ENCODE data around the gene FOXB1. TPM values are rescaled to one million over a fixed set of nuclear protein-coding genes. Genes with fewer than 3 reads are reported as not detected.

FOXB1 gene
- total RNA-seq, 1 experiment from 2014 or later: 2.7 TPM

DNA sequence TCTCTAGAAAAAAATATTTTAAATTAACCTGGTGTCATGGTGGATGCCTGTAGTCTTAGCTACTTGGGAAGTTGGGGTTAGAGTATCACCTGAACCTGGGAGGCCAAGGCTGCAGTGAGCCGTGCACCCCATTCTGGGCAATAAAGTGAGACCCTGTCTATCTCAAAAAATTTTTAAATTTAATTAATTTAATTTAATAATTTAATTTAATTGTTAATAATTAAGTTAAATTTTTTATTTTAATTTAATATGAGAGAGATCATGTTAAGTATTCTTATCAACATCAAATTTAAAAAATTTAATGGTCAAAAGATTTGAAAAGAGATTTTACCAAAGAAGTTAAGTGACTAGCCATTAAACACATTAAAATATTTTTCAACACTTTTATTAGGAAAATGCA lies 40.8 kb upstream of the FOXB1 start:
- intact Hi-C loops (cut with micrococcal nuclease; ENCODE audit: unreplicated experiment): no loop called here
- DNase-seq: no peak
- BruUV-seq (replicated peaks): no TSS peak
- no peaks in the 10 kb centered on the region for H3K9me2 ChIP-seq (ENCODE audit: insufficient read depth)
- no peaks in the 10 kb centered on the region for H3K27me3 ChIP-seq (ENCODE audit: insufficient read depth, low read depth)
- TF ChIP-seq, protein P1, sequence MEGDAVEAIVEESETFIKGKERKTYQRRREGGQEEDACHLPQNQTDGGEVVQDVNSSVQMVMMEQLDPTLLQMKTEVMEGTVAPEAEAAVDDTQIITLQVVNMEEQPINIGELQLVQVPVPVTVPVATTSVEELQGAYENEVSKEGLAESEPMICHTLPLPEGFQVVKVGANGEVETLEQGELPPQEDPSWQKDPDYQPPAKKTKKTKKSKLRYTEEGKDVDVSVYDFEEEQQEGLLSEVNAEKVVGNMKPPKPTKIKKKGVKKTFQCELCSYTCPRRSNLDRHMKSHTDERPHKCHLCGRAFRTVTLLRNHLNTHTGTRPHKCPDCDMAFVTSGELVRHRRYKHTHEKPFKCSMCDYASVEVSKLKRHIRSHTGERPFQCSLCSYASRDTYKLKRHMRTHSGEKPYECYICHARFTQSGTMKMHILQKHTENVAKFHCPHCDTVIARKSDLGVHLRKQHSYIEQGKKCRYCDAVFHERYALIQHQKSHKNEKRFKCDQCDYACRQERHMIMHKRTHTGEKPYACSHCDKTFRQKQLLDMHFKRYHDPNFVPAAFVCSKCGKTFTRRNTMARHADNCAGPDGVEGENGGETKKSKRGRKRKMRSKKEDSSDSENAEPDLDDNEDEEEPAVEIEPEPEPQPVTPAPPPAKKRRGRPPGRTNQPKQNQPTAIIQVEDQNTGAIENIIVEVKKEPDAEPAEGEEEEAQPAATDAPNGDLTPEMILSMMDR (conservative IDR thresholded peaks at IDR 0.05): no peak
- TF ChIP-seq EZH2 (IDR thresholded peaks at IDR 0.05; ENCODE audit: low read depth): no peak
- ChIA-PET POLR2A (ENCODE audit: unreplicated experiment) (interaction anchor here (0.7 kb wide), 1 partner anchor 225 kb away, joined by 5 read pairs; no protein-coding TSS in a partner anchor), CTCF (no interaction called here)
- H3K4me1 ChIP-seq (replicated peaks; ENCODE audit: insufficient read depth): no peaks in the 10 kb centered on the region
- H3K4me2 ChIP-seq: no peak overlapping the region
- H3K27ac ChIP-seq: no peak overlapping the region
- no peak overlapping the region for H2AFZ ChIP-seq
- no peaks in the 10 kb centered on the region for H4K20me1 ChIP-seq (ENCODE audit: insufficient read depth)
- no peaks in the 10 kb centered on the region for H3F3A ChIP-seq (ENCODE audit: insufficient read depth, low read depth)
- no peak overlapping the region for H3K4me3 ChIP-seq
- H3K9me3 ChIP-seq (ENCODE audit: insufficient read depth, low read depth): no peaks in the 10 kb centered on the region; the same call in 1 of the 2 replicates
- H3K36me3 ChIP-seq (ENCODE audit: low read depth): no peaks in the 10 kb centered on the region
- H3K79me2 ChIP-seq (ENCODE audit: low read depth): no peaks in the 10 kb centered on the region

DNA sequence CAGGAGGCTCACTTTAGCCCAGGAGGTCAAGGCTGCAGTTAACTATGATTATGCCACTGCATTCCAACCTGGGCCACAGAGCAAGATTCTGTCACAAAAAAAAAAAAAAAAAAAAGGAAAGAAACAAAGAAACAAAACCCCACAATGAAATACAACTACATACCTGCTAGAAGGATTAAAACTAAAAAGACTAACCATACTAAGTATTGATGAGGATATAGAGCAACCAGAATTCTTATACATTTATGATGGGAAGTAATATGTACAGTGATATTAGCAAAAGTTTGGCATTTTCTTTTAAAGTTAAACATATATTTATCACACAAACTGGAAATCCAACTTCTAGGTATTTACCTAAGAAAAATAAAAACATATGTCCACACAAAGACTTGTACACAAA lies 40.2 kb upstream of the FOXB1 start:
- Histone ChIP-seq H3K79me2 (ENCODE audit: low read depth) (no peaks in the 10 kb centered on the region), H3K27ac (no peak overlapping the region), H3K27me3 (ENCODE audit: insufficient read depth, low read depth) (no peaks in the 10 kb centered on the region), H3K9me2 (ENCODE audit: insufficient read depth) (no peaks in the 10 kb centered on the region), H3F3A (ENCODE audit: insufficient read depth, low read depth) (no peaks in the 10 kb centered on the region), H4K20me1 (ENCODE audit: insufficient read depth) (no peaks in the 10 kb centered on the region), H3K4me2 (no peak overlapping the region), H3K4me3 (no peak overlapping the region), H2AFZ (no peak overlapping the region), H3K4me1 (replicated peaks; ENCODE audit: insufficient read depth) (no peaks in the 10 kb centered on the region), H3K9me3 (ENCODE audit: insufficient read depth, low read depth) (no peaks in the 10 kb centered on the region; the same call in 1 of the 2 replicates), H3K36me3 (ENCODE audit: low read depth) (no peaks in the 10 kb centered on the region)
- no TSS peak for BruUV-seq (replicated peaks)
- ChIA-PET POLR2A (ENCODE audit: unreplicated experiment) (interaction anchor here (0.7 kb wide), 1 partner anchor 224 kb away, joined by 5 read pairs; no protein-coding TSS in a partner anchor), CTCF (no interaction called here)
- no peak for DNase-seq
- TF ChIP-seq, protein P1 (conservative IDR thresholded peaks at IDR 0.05): no peak
- no peak for TF ChIP-seq EZH2 (IDR thresholded peaks at IDR 0.05; ENCODE audit: low read depth)
- intact Hi-C loops (cut with micrococcal nuclease; ENCODE audit: unreplicated experiment): no loop called here

DNA sequence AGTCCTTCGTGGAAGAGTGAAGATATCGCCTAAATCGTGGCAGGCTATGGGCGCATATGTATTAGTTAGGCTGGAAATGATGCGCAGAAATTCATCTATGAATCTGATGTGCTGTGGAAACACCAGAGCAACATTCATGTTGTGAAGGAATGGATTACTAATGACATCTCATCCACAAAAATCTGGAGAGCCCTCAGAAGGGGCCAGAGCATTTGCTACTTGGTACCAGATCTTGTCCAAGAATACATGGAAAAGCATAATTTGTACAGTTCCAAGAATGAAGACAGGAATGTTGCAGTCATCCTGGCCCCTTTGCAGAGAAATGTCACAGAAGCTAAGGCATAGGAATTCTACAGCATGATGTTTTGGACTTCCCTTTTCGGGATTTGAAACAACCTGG lies 38.4 kb upstream of the FOXB1 start:
- POLR2A ChIA-PET (ENCODE audit: unreplicated experiment): no interaction called here
- no peaks in the 10 kb centered on the region for H3K27me3 ChIP-seq (ENCODE audit: insufficient read depth, low read depth)
- CTCF ChIA-PET: no interaction called here

More for the DNA sequence above, 38.4 kb upstream of the FOXB1 start:
- Histone ChIP-seq H2AFZ (no peak overlapping the region), H3K4me3 (no peak overlapping the region), H3K79me2 (ENCODE audit: low read depth) (no peaks in the 10 kb centered on the region), H3F3A (ENCODE audit: insufficient read depth, low read depth) (no peaks in the 10 kb centered on the region), H3K27ac (no peak overlapping the region), H3K9me3 (ENCODE audit: insufficient read depth, low read depth) (no peaks in the 10 kb centered on the region), H3K9me2 (ENCODE audit: insufficient read depth) (no peaks in the 10 kb centered on the region), H3K4me1 (replicated peaks; ENCODE audit: insufficient read depth) (no peaks in the 10 kb centered on the region), H3K36me3 (ENCODE audit: low read depth) (no peaks in the 10 kb centered on the region), H3K4me2 (no peak overlapping the region), H4K20me1 (ENCODE audit: insufficient read depth) (no peaks in the 10 kb centered on the region)
- TF ChIP-seq EZH2 (IDR thresholded peaks at IDR 0.05; ENCODE audit: low read depth): no peak
- TF ChIP-seq, protein P1 (conservative IDR thresholded peaks at IDR 0.05): no peak
- intact Hi-C loops (cut with micrococcal nuclease; ENCODE audit: unreplicated experiment): no loop called here
- no peak for DNase-seq
- no TSS peak for BruUV-seq (replicated peaks)
